ENCODE measurements around the gene BMPR1A.
"Not testable (repeated sequence)": the region's sequence is repeated elsewhere in the genome, so short reads cannot be mapped to it uniquely, and the experiment has no call there.

DNA sequence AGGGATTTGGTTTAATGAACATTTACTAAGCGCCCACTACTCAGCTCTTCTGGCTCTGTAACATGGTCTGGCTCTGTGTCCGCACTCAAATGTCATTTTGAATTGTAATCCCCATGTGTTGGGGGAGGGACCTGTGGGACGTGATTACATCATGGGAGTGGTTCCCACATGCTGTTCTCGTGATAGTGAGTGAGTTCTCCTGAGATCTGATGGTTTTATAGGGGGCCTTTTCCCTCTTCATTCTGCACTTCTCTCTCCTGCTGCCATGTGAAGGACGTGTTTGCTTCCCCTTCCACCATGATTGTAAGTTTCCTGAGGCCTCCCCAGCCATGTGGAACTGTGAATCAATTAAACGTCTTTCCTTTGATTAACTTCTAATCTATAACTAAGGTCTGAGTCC lies 224.6 kb downstream of the BMPR1A start:
- not testable (repeated sequence) for TF ChIP-seq KDM5A (IDR thresholded peaks at IDR 0.05); JUNB (IDR thresholded peaks at IDR 0.05); HOXA7 (CRISPR knock-in tag; IDR thresholded peaks at IDR 0.05); CBX2 (IDR thresholded peaks at IDR 0.05; ENCODE audit: borderline replicate concordance, low read depth); CHD4 (IDR thresholded peaks at IDR 0.05; ENCODE audit: borderline replicate concordance)
- TF ChIP-seq, protein P1, sequence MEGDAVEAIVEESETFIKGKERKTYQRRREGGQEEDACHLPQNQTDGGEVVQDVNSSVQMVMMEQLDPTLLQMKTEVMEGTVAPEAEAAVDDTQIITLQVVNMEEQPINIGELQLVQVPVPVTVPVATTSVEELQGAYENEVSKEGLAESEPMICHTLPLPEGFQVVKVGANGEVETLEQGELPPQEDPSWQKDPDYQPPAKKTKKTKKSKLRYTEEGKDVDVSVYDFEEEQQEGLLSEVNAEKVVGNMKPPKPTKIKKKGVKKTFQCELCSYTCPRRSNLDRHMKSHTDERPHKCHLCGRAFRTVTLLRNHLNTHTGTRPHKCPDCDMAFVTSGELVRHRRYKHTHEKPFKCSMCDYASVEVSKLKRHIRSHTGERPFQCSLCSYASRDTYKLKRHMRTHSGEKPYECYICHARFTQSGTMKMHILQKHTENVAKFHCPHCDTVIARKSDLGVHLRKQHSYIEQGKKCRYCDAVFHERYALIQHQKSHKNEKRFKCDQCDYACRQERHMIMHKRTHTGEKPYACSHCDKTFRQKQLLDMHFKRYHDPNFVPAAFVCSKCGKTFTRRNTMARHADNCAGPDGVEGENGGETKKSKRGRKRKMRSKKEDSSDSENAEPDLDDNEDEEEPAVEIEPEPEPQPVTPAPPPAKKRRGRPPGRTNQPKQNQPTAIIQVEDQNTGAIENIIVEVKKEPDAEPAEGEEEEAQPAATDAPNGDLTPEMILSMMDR (IDR thresholded peaks at IDR 0.05) = not testable (repeated sequence)
- TF ChIP-seq, protein P2, sequence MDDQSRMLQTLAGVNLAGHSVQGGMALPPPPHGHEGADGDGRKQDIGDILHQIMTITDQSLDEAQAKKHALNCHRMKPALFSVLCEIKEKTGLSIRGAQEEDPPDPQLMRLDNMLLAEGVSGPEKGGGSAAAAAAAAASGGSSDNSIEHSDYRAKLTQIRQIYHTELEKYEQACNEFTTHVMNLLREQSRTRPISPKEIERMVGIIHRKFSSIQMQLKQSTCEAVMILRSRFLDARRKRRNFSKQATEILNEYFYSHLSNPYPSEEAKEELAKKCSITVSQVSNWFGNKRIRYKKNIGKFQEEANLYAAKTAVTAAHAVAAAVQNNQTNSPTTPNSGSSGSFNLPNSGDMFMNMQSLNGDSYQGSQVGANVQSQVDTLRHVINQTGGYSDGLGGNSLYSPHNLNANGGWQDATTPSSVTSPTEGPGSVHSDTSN (IDR thresholded peaks at IDR 0.05) = not testable (repeated sequence)
- TF ChIP-seq, protein P3, sequence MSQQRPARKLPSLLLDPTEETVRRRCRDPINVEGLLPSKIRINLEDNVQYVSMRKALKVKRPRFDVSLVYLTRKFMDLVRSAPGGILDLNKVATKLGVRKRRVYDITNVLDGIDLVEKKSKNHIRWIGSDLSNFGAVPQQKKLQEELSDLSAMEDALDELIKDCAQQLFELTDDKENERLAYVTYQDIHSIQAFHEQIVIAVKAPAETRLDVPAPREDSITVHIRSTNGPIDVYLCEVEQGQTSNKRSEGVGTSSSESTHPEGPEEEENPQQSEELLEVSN (IDR thresholded peaks at IDR 0.05; ENCODE audit: borderline replicate concordance, low read depth) = not testable (repeated sequence)
